ENCODE measurements around the gene MIGA2.
"Not testable (repeated sequence)": the region's sequence is repeated elsewhere in the genome, so short reads cannot be mapped to it uniquely, and the experiment has no call there.

The MIGA2 gene

GRCh38 chr9:129001504-129002325 lies 34.7 kb upstream of the MIGA2 start:
- no peak overlapping the region for H3K4me3 ChIP-seq (replicated peaks; ENCODE audit: insufficient read depth, low read length)

GRCh38 chr9:129002992-129003391 lies 33.4 kb upstream of the MIGA2 start:
- DNase-seq (ENCODE audit: low read depth in 1 of 2, low spot score in 1 of 2), result no peak
- H3K4me3 ChIP-seq (replicated peaks; ENCODE audit: insufficient read depth, low read length), result no peak overlapping the region
- no peak for TF ChIP-seq REST (IDR thresholded peaks at IDR 0.05; ENCODE audit: insufficient replicate concordance, low read depth)
- no peak for TF ChIP-seq GABPA (IDR thresholded peaks at IDR 0.05; ENCODE audit: low read depth)
- no peak for TF ChIP-seq CTCF (IDR thresholded peaks at IDR 0.05; ENCODE audit: insufficient read depth, low read length)
- TF ChIP-seq POLR2AphosphoS5 (IDR thresholded peaks at IDR 0.05; ENCODE audit: low read depth), result no peak
- no peak for TF ChIP-seq SPI1 (IDR thresholded peaks at IDR 0.05; ENCODE audit: borderline replicate concordance, low read depth)
- no peak overlapping the region for H3K27ac ChIP-seq (replicated peaks)
- no peaks in the 10 kb centered on the region for H3K27me3 ChIP-seq (ENCODE audit: insufficient read depth, poor library complexity, severe bottlenecking)

More at GRCh38 chr9:129001504-129002325, 34.7 kb upstream of the MIGA2 start:
- H3K27ac ChIP-seq (replicated peaks), result no peak overlapping the region
- TF ChIP-seq REST (IDR thresholded peaks at IDR 0.05; ENCODE audit: insufficient replicate concordance, low read depth) (no peak), POLR2AphosphoS5 (IDR thresholded peaks at IDR 0.05; ENCODE audit: low read depth) (no peak), SPI1 (IDR thresholded peaks at IDR 0.05; ENCODE audit: borderline replicate concordance, low read depth) (no peak), CTCF (IDR thresholded peaks at IDR 0.05; ENCODE audit: insufficient read depth, low read length) (no peak)
- DNase-seq (ENCODE audit: low read depth in 1 of 2, low spot score in 1 of 2), result no peak
- H3K27me3 ChIP-seq (ENCODE audit: insufficient read depth, poor library complexity, severe bottlenecking), result no peaks in the 10 kb centered on the region

- H3K27ac ChIP-seq (replicated peaks); H3K27me3 ChIP-seq (ENCODE audit: insufficient read depth, poor library complexity, severe bottlenecking); DNase-seq (ENCODE audit: low read depth in 1 of 2, low spot score in 1 of 2); H3K4me3 ChIP-seq (replicated peaks; ENCODE audit: insufficient read depth, low read length): not testable (repeated sequence)
Observed at GRCh38 chr9:129004173-129004572, 32.3 kb upstream of the MIGA2 start.

- no peaks in the 10 kb centered on the region for H3K27me3 ChIP-seq (ENCODE audit: insufficient read depth, poor library complexity, severe bottlenecking)
- H3K4me3 ChIP-seq (replicated peaks; ENCODE audit: insufficient read depth, low read length), result no peak overlapping the region
- no peak for TF ChIP-seq GABPA (IDR thresholded peaks at IDR 0.05; ENCODE audit: low read depth)
- TF ChIP-seq POLR2AphosphoS5 (IDR thresholded peaks at IDR 0.05; ENCODE audit: low read depth), result no peak
- no peak for TF ChIP-seq SPI1 (IDR thresholded peaks at IDR 0.05; ENCODE audit: borderline replicate concordance, low read depth)
- no peak for TF ChIP-seq CTCF (IDR thresholded peaks at IDR 0.05; ENCODE audit: insufficient read depth, low read length)
- no peak for TF ChIP-seq REST (IDR thresholded peaks at IDR 0.05; ENCODE audit: insufficient replicate concordance, low read depth)
- DNase-seq (ENCODE audit: low read depth in 1 of 2, low spot score in 1 of 2), result no peak
- no peak overlapping the region for H3K27ac ChIP-seq (replicated peaks)
Observed at GRCh38 chr9:129005336-129005997, 31.0 kb upstream of the MIGA2 start.

All from HL-60 (cell line).